D341Med (cell line): Measurements from ENCODE around the gene UNC5CL.

ENCODE experiments used
- DNase-seq: peaks from one replicate; pipeline ENCODE4 v3.0.0; 2012; ENCODE audit warnings: low spot score

Gene UNC5CL

DNA sequence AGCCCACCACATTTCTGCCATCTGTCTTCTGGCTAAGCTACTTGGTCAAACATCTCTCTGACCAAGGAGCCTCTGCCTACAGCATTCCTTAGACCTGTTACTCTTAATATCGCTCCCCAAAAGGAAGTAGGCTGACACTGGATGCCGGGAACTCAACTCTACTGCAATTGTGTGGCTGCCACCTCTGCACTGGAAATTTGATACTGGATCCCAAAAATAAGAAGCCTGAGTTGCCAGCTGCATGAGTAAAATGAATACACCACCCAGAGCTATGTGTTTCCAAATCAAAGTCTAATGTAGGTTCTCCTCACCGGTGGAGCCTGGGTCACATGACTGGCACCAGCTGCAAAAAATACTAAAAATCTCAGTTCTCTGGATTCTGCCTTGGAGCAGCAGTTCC lies 36.9 kb downstream of the UNC5CL start:
- DNase-seq = no peak

DNA sequence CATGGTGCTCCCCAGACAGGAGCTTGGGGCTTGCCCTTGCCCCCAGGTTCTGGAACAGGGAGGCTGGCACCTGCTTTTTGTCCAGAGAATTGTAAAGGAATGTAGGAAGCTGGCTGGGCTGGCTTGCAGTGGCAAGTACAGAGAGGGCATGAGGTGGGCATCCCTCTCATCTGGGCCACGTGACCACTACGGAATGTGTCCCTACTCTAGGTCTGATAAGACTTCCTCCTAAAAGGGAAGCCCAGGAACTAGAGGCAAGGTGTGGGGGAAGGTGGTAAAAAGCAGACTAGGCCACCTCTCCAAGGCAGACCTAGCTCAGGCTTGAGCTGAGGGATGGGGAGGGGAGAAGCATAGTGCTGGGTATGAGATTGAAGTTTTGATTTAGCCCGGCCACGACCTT lies 38.8 kb downstream of the UNC5CL start:
- DNase-seq = no peak

- DNase-seq = peak; percentile 42
Measured at GRCh38 chr6:40999569-40999968, 39.5 kb downstream of the UNC5CL start.

GRCh38 chr6:40998661-40999060 lies 40.4 kb downstream of the UNC5CL start:
- no peak for DNase-seq

DNA sequence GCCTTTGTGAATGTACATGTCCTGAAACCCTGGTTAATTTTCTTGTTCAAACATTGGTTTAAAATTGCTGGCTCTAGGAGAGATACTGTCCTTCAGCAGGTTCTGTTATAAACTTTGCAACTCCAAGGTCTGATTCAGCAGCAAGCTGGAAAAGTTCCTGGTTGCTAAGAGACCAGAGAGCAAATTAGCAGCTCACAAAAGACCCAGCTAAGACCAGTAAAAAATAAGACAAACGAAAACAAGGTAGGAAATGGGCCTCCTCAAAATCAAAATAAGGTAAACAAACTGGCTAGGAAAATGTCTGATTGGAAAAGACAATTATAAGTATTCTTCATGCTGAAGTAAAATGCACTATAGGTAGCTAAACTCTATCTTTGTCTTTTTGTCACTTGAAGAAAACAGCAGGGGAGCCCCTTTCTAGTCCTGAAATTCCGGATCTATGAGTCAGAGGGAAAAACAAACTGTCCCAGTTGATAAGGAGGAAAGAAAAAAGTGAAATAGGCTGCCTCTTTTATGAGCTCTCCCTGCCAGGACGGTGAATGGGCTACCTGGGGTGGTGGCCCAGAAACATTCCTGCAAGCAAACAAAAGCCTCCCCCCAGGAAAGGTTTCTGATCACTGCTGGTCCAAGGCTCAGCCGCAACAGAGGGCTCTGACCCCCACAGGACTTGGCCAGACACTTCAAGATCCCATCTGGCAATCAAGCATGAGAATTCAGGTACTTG lies 41.6 kb downstream of the UNC5CL start:
- DNase-seq = no peak

- no peak for DNase-seq
Measured at GRCh38 chr6:40996591-40997233, 42.3 kb downstream of the UNC5CL start.

GRCh38 chr6:40992746-40993145 lies 46.3 kb downstream of the UNC5CL start:
- DNase-seq = no peak

DNA sequence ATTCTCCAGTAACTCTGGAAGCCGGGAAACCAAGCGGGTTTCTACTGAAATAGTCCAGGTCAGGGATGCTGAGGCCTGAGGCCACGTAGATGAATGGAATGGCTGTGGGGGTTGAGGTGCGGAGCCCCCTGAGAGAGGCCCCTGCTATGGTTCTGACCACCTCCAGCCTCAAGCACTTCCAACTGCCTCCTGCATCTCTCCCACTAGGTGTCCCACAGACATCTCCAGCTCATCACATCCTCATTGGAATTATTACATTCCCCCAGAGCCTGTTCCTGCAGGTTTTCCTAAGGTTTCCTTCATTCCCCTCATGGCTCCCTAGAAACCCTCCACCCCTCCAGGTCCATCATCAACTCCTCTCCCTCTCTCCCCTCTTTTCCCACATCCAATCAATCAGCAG lies 48.7 kb downstream of the UNC5CL start:
- no peak for DNase-seq

DNA sequence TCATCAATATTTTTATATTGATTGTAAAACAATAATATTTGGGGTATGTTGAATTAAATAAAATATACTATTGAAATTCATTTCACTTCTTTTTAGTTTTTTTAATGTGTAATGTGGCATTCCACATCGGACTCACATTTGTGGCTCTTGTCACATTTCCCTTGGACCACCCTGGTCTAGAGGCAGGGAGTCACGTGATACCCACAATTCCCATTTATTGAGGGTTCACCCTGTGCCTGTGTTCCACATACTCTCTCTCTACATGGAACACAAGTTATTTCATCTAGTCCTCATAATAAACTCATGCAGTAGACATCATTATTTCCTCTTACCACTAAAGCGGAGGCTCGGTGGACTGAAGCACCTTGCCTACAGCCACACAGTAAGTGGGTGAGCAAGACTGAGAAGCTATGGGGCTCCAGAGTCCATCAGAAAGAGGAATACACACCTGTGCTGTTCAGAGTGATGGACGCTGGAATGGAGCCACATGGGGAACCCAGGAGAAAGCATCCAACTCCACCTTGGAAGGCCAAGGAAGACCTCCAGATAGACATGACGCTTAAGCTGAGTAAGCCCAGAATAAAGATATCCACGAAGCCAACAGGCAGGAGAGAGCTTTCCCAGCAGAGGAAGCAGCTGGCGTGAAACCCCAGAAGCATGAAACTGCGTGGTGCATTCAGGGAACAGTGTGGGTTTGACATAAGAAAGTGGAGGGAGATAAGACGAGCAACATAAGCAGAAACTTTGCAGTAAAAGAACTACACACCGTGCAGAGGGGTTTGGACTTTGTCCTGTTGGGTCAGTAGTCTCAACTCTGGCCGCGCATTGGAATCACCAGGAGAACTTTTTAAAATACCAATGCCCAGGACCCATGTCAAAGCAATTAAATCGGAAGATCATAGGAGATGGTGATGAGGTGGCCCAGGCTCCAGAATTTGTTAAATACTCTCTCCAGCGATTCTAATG lies 49.5 kb downstream of the UNC5CL start:
- no peak for DNase-seq

DNA sequence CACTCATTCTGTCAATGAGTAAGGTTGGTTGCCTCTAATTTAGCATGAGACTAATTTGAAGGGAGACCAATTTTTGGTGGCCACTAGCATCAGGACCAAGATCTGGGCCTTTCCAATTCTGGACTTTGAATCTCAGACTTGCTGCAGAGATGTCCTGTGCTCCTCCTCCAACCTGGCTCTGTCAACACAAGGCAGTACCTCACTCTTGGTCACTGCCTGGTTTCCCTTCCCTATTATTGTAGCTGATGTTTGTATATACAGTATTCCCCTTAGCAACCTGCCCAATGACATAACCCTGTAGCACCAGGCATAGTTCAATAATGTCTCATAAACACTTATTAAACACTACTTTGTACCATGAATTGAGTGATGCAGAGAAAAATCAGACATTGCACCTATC lies 50.4 kb downstream of the UNC5CL start:
- DNase-seq = no peak

GRCh38 chr6:40986921-40987819 lies 51.9 kb downstream of the UNC5CL start:
- no peak for DNase-seq

GRCh38 chr6:40986364-40986763 lies 52.7 kb downstream of the UNC5CL start:
- no peak for DNase-seq

DNA sequence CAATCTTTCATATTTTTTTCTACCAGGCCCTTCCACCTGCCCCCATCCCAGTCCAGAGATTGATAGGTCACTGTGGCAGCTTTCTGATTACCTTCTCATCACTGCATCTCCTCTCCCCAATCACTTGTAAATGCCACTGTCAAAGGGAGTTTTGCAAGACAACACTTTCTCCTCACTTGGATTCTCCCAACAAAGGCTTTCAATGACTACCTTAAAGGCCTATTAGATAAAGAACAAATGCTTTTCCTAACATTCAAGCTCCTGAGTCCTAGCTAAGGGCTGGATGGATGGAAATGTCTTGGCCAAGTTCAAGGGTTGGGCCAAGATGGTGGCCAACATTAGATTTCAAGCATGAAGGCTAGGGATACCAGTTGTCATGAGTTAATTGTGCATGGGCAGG lies 55.3 kb downstream of the UNC5CL start:
- DNase-seq = no peak

GRCh38 chr6:40982917-40983316 lies 56.1 kb downstream of the UNC5CL start:
- no peak for DNase-seq

DNA sequence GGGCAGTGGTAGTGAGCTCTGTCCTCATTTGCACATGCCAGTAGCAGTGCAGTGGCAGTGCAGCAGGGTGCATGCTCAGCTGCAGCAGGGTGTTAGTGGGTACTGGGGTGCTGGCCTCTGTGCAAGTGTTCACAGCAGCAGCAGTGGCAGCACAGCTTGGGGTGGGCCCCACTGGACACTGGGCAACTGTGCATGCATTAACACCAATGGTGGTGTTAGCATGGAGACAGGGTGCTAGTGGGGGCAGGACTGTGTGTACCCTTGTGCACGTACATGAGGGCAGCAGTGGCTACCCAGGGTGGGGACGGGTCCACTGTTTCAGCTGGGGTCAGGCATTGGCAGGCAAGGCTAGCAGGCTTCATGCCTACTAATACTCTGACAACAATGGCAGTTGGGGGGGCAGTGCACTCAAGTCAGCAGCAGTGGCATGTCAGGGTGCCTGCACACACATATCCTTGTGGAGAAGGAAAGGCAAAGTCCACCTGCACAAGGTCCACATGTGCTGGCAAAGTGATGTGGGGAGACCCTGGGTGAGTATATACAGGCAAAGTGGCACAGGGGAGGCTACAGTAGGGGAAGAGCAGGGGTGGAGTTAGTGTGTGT lies 60.2 kb downstream of the UNC5CL start:
- no peak for DNase-seq

DNA sequence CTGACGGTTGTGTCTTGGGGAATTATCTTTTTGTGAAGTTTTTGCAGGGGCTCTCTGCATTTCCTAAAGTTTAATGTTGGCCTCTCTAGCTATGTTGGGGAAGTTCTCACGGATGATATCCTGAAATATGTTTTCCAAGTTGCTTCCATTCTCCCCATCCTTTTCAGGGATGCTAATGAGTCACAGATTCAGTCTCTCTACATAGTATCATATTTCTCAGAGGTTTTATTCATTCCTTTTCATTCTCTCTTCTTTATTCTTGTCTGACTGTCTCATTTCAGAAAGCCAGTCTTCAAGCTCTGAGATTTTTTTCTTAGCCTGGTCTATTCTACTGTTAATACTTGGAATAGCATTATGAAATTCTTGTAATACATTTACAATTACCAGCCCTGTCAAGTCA lies 61.3 kb downstream of the UNC5CL start:
- no peak for DNase-seq

GRCh38 chr6:40977085-40977484 lies 61.9 kb downstream of the UNC5CL start:
- no peak for DNase-seq
